Stimulated activated CD4-positive, alpha-beta T cell treated with anti-CD3 and anti-CD28 coated beads, Interleukin-12 subunit alpha, Interleukin-12 subunit beta, amount 100 ng/mL, for 48 hours (primary cell): ENCODE data around the gene DOK3.

Source experiments
- DNase-seq, 3 donors: peaks; one replicate each; pipeline ENCODE4 v3.0.0-alpha.2; 2020; ENCODE audit warnings: low read depth in 2 of 3, low spot score in 1 of 3

DOK3 gene

DNA sequence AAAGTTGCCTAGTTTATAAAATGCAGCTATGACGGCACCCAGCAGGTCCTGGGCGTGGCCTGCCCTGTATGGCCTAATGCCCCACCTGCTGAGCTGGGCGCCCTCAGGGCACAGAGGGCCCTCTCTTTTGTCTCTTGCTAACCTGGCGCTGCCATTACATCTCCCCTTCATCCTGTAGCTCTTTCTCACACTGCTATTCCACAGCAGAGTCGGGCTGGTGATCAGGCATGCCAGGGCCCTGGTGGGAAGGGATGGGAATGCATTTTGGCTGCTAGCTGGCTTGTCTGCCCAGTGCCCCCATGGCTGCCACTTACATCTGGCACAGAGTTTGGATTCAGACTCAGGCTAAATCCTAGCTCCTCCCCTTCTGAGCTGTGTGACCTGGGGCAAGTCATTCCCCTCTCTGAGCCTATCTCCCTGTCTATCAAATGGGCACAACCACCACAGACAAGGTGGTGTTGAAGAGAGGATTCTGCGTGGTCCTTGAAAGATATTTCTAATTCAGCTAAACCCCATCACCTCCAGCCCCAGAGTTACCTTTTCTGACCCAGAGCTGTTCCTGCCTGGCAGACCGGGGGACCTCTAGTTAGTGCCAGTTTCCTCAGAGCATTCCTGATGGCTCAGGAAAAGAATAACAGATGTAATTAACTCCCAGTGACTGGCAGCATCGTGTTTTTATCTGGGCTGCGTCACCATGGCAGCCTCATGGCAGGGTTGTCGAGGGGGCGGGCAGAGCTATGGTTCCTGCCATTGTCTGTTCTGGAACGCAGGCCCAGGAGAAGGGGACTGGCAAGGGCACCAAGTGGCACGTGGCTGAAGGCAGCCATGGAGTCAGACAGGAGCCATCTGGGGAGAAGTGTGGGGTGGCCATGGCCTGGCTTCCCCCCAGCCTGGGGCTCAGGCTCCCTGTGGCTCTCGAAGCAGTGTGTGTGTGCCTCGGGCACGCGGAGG, 56.7 kb downstream of the DOK3 start:
- no peak for DNase-seq
